Liver (tissue), 3 donors: ENCODE data around the gene ING3.

Experiments
- ATF3 ChIP-seq: IDR thresholded peaks from 2 replicates; pipeline ENCODE4 v1.6.1; 2016; ENCODE audit warnings: antibody characterized with exemption
- CTCF ChIP-seq: fragments of 150-350 bp; IDR thresholded peaks from 2 replicates; pipeline ENCODE4 v1.5.1; 2017; ENCODE audit warnings: improper control_type of control experiment, low read depth, low read length; ENCODE audit not compliant: missing input control
- FOXA1 ChIP-seq: IDR thresholded peaks from 2 replicates; pipeline ENCODE4 v1.6.1; 2016; ENCODE audit warnings: antibody characterized with exemption
- GABPA ChIP-seq, 2 donors: IDR thresholded peaks in 1 of 2; conservative IDR thresholded peaks in 1 of 2; 2 replicates each; pipeline ENCODE4 v1.6.1; 2016; ENCODE audit warnings: antibody characterized with exemption in 2 of 2, mild to moderate bottlenecking in 1 of 2, moderate library complexity in 1 of 2
- RAD21 ChIP-seq, 2 donors: IDR thresholded peaks; 2 replicates each; pipeline ENCODE4 v1.6.1; 2016; ENCODE audit warnings: antibody characterized with exemption in 2 of 2, mild to moderate bottlenecking in 2 of 2
- REST ChIP-seq: IDR thresholded peaks from 2 replicates; pipeline ENCODE4 v1.6.1; 2016; ENCODE audit warnings: antibody characterized with exemption, mild to moderate bottlenecking
- RXRA ChIP-seq, 2 donors: IDR thresholded peaks; 2 replicates each; pipeline ENCODE4 v1.6.1; 2017 to 2018; ENCODE audit warnings: antibody characterized with exemption in 2 of 2, mild to moderate bottlenecking in 1 of 2
- YY1 ChIP-seq: IDR thresholded peaks from 2 replicates; pipeline ENCODE4 v1.6.1; 2016; ENCODE audit warnings: antibody characterized with exemption, mild to moderate bottlenecking
- ZBTB33 ChIP-seq: IDR thresholded peaks from 2 replicates; pipeline ENCODE4 v1.6.1; 2016; ENCODE audit warnings: antibody characterized with exemption
- TF ChIP-seq, protein P1 (sequence below): IDR thresholded peaks from 2 replicates; pipeline ENCODE4 v1.6.1; 2016; ENCODE audit warnings: antibody characterized with exemption
- donor health status: healthy.
- donor health status: healthy.

- TF ChIP-seq CTCF (no peak), RXRA (IDR thresholded peaks at IDR 0.05) (no peak), FOXA1 (no peak), ZBTB33 (no peak), RAD21 (IDR thresholded peaks at IDR 0.05) (no peak), YY1 (no peak), ATF3 (no peak), REST (no peak), GABPA (IDR thresholded peaks at IDR 0.05 in 1 of 2, conservative IDR thresholded peaks at IDR 0.05 in 1 of 2) (no peak)
- TF ChIP-seq, protein P1, sequence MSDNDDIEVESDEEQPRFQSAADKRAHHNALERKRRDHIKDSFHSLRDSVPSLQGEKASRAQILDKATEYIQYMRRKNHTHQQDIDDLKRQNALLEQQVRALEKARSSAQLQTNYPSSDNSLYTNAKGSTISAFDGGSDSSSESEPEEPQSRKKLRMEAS = no peak
Observed at GRCh38 chr7:120927454-120928103, 23.0 kb upstream of the ING3 start.
